ENCODE data around the gene ATP6V0A4.

ATP6V0A4 gene

GRCh38 chr7:138785587-138786437 lies 12.2 kb downstream of the ATP6V0A4 start:
- no peak for DNase-seq (ENCODE audit: low spot score in 2 of 2)
- peaks cover 7% of the 10 kb centered on the region for H3K9me3 Mint-ChIP-seq
- H3K27me3 Mint-ChIP-seq: peaks cover 7% of the 10 kb centered on the region
- H3K27ac Mint-ChIP-seq: no peak overlapping the region
- H3K4me1 Mint-ChIP-seq: no peaks in the 10 kb centered on the region
- H3K36me3 Mint-ChIP-seq: peaks cover 1% of the 10 kb centered on the region
- no peak overlapping the region for H3K4me3 Mint-ChIP-seq
- ATAC-seq (ENCODE audit: low read depth): no peak

GRCh38 chr7:138784692-138785091 lies 13.3 kb downstream of the ATP6V0A4 start:
- peaks cover 1% of the 10 kb centered on the region for H3K36me3 Mint-ChIP-seq
- H3K27me3 Mint-ChIP-seq: peaks cover 7% of the 10 kb centered on the region
- H3K27ac Mint-ChIP-seq: no peak overlapping the region
- H3K9me3 Mint-ChIP-seq: peaks cover 7% of the 10 kb centered on the region
- H3K4me1 Mint-ChIP-seq: no peaks in the 10 kb centered on the region
- no peak for ATAC-seq (ENCODE audit: low read depth)
- H3K4me3 Mint-ChIP-seq: no peak overlapping the region
- no peak for DNase-seq (ENCODE audit: low spot score in 2 of 2)

GRCh38 chr7:138781004-138781403 lies 17.0 kb downstream of the ATP6V0A4 start:
- no peaks in the 10 kb centered on the region for H3K36me3 Mint-ChIP-seq
- no peaks in the 10 kb centered on the region for H3K4me1 Mint-ChIP-seq
- peaks cover 6% of the 10 kb centered on the region for H3K27me3 Mint-ChIP-seq
- peaks cover 3% of the 10 kb centered on the region for H3K9me3 Mint-ChIP-seq
- no peak overlapping the region for H3K4me3 Mint-ChIP-seq
- DNase-seq (ENCODE audit: low spot score in 2 of 2): no peak
- no peak for ATAC-seq (ENCODE audit: low read depth)
- H3K27ac Mint-ChIP-seq: no peak overlapping the region

- no peak for DNase-seq (ENCODE audit: low spot score in 2 of 2)
- no peaks in the 10 kb centered on the region for H3K9me3 Mint-ChIP-seq
- H3K4me1 Mint-ChIP-seq: no peaks in the 10 kb centered on the region
- no peaks in the 10 kb centered on the region for H3K36me3 Mint-ChIP-seq
- no peak for ATAC-seq (ENCODE audit: low read depth)
- H3K4me3 Mint-ChIP-seq: no peak overlapping the region
- peaks cover 2% of the 10 kb centered on the region for H3K27me3 Mint-ChIP-seq
- no peak overlapping the region for H3K27ac Mint-ChIP-seq
Measured at GRCh38 chr7:138776166-138776833, 21.7 kb downstream of the ATP6V0A4 start.

- Mint-ChIP-seq H3K27me3 (peaks cover 2% of the 10 kb centered on the region), H3K4me3 (no peak overlapping the region), H3K27ac (no peak overlapping the region), H3K9me3 (no peaks in the 10 kb centered on the region), H3K36me3 (no peaks in the 10 kb centered on the region), H3K4me1 (no peaks in the 10 kb centered on the region)
- DNase-seq (ENCODE audit: low spot score in 2 of 2) (no peak), ATAC-seq (ENCODE audit: low read depth) (no peak)
Measured at GRCh38 chr7:138773817-138774216, 24.2 kb downstream of the ATP6V0A4 start.

GRCh38 chr7:138773176-138773575 lies 24.8 kb downstream of the ATP6V0A4 start:
- ATAC-seq (ENCODE audit: low read depth) (no peak), DNase-seq (ENCODE audit: low spot score in 2 of 2) (no peak)
- no peaks in the 10 kb centered on the region for H3K4me1 Mint-ChIP-seq
- no peaks in the 10 kb centered on the region for H3K36me3 Mint-ChIP-seq
- no peaks in the 10 kb centered on the region for H3K9me3 Mint-ChIP-seq
- no peak overlapping the region for H3K4me3 Mint-ChIP-seq
- H3K27me3 Mint-ChIP-seq: peaks cover 2% of the 10 kb centered on the region
- no peak overlapping the region for H3K27ac Mint-ChIP-seq

- DNase-seq (ENCODE audit: low spot score in 2 of 2) (no peak), ATAC-seq (ENCODE audit: low read depth) (no peak)
- no peaks in the 10 kb centered on the region for H3K36me3 Mint-ChIP-seq
- H3K27me3 Mint-ChIP-seq: peaks cover under 1% of the 10 kb centered on the region
- H3K27ac Mint-ChIP-seq: no peak overlapping the region
- no peak overlapping the region for H3K4me3 Mint-ChIP-seq
- H3K9me3 Mint-ChIP-seq: no peaks in the 10 kb centered on the region
- H3K4me1 Mint-ChIP-seq: no peaks in the 10 kb centered on the region
Measured at GRCh38 chr7:138770904-138771303, 27.1 kb downstream of the ATP6V0A4 start.

- Mint-ChIP-seq H3K36me3 (no peaks in the 10 kb centered on the region), H3K27me3 (no peaks in the 10 kb centered on the region), H3K4me3 (no peak overlapping the region), H3K4me1 (no peaks in the 10 kb centered on the region), H3K9me3 (no peaks in the 10 kb centered on the region), H3K27ac (no peak overlapping the region)
- DNase-seq (ENCODE audit: low spot score in 2 of 2): no peak
- no peak for ATAC-seq (ENCODE audit: low read depth)
Measured at GRCh38 chr7:138768241-138768640, 29.8 kb downstream of the ATP6V0A4 start.

GRCh38 chr7:138756591-138757242 lies 41.3 kb downstream of the ATP6V0A4 start:
- Mint-ChIP-seq H3K9me3 (no peaks in the 10 kb centered on the region), H3K27ac (no peak overlapping the region), H3K4me3 (no peak overlapping the region), H3K36me3 (no peaks in the 10 kb centered on the region), H3K4me1 (no peaks in the 10 kb centered on the region), H3K27me3 (peaks cover 2% of the 10 kb centered on the region)
- ATAC-seq (ENCODE audit: low read depth) (no peak), DNase-seq (ENCODE audit: low spot score in 2 of 2) (no peak)

- DNase-seq (ENCODE audit: low spot score in 2 of 2): no peak
- no peak overlapping the region for H3K4me3 Mint-ChIP-seq
- H3K9me3 Mint-ChIP-seq: no peaks in the 10 kb centered on the region
- no peaks in the 10 kb centered on the region for H3K4me1 Mint-ChIP-seq
- H3K27ac Mint-ChIP-seq: no peak overlapping the region
- ATAC-seq (ENCODE audit: low read depth): no peak
- peaks cover 7% of the 10 kb centered on the region for H3K27me3 Mint-ChIP-seq
- H3K36me3 Mint-ChIP-seq: no peaks in the 10 kb centered on the region
Measured at GRCh38 chr7:138755842-138756590, 42.0 kb downstream of the ATP6V0A4 start.

- no peak for ATAC-seq (ENCODE audit: low read depth)
- H3K4me3 Mint-ChIP-seq: no peak overlapping the region
- no peaks in the 10 kb centered on the region for H3K36me3 Mint-ChIP-seq
- no peaks in the 10 kb centered on the region for H3K9me3 Mint-ChIP-seq
- no peaks in the 10 kb centered on the region for H3K4me1 Mint-ChIP-seq
- no peak overlapping the region for H3K27ac Mint-ChIP-seq
- peaks cover 9% of the 10 kb centered on the region for H3K27me3 Mint-ChIP-seq
- no peak for DNase-seq (ENCODE audit: low spot score in 2 of 2)
Measured at GRCh38 chr7:138755331-138755747, 42.7 kb downstream of the ATP6V0A4 start.

GRCh38 chr7:138753610-138754009 lies 44.4 kb downstream of the ATP6V0A4 start:
- Mint-ChIP-seq H3K4me3 (no peak overlapping the region), H3K4me1 (no peaks in the 10 kb centered on the region), H3K36me3 (no peaks in the 10 kb centered on the region), H3K27ac (no peak overlapping the region), H3K27me3 (peaks cover 9% of the 10 kb centered on the region), H3K9me3 (no peaks in the 10 kb centered on the region)
- ATAC-seq (ENCODE audit: low read depth): no peak
- DNase-seq (ENCODE audit: low spot score in 2 of 2): no peak

- Mint-ChIP-seq H3K4me3 (no peak overlapping the region), H3K4me1 (no peaks in the 10 kb centered on the region), H3K36me3 (no peaks in the 10 kb centered on the region), H3K9me3 (no peaks in the 10 kb centered on the region), H3K27ac (no peak overlapping the region), H3K27me3 (peaks cover 9% of the 10 kb centered on the region)
- no peak for DNase-seq (ENCODE audit: low spot score in 2 of 2)
- ATAC-seq (ENCODE audit: low read depth): no peak
Measured at GRCh38 chr7:138753150-138753518, 44.9 kb downstream of the ATP6V0A4 start.
